Measurements from ENCODE around the gene LYRM2.

- TF ChIP-seq EZH2 (IDR thresholded peaks at IDR 0.05; ENCODE audit: borderline replicate concordance) (no peak), CTCF (IDR thresholded peaks at IDR 0.05; ENCODE audit: poor library complexity) (no peak), EZH2phosphoT487 (IDR thresholded peaks at IDR 0.05; ENCODE audit: low read depth, severe bottlenecking, unreplicated experiment) (no peak)
Observed at GRCh38 chr6:89555031-89555430, 83.5 kb downstream of the LYRM2 start.

Measured in hepatocyte (in vitro differentiated cells).